WTC11 (cell line): Measurements from ENCODE around the gene PCYOX1L. TPM values are rescaled to one million over a fixed set of nuclear protein-coding genes. Genes with fewer than 3 reads are reported as not detected.

ENCODE experiments used
- ATAC-seq: fragments of 200-7000 bp; cut with Tn5 transposase; 2 replicates; pipeline ENCODE4 v1.10.0; 2021; ENCODE audit warnings: mild to moderate bottlenecking, moderate library complexity
- CTCF ChIA-PET: fragments of 300-600 bp; sonication (Branson Sonifier 250); formaldehyde crosslinking; loops from one replicate; lab custom pipeline; 2021; ENCODE audit warnings: antibody characterized with exemption; lab: Charles Lee
- POLR2A ChIA-PET: fragments of 350-600 bp; sonication (Branson Sonifier 250); formaldehyde crosslinking; loops from one replicate; lab custom pipeline; 2021; ENCODE audit warnings: antibody characterized with exemption; lab: Charles Lee
- DNase-seq: peaks from one replicate; pipeline ENCODE4 v3.0.0; 2021; ENCODE audit warnings: low spot score
- H3K27ac Mint-ChIP-seq: 2 replicates; pipeline ENCODE4 v1.8.0; 2021; ENCODE audit warnings: mixed read lengths
- H3K27me3 Mint-ChIP-seq: 2 replicates; pipeline ENCODE4 v1.8.0; 2021; ENCODE audit warnings: low read depth, mild to moderate bottlenecking, moderate library complexity, mixed read lengths
- H3K36me3 Mint-ChIP-seq: 2 replicates; pipeline ENCODE4 v1.8.0; 2021; ENCODE audit warnings: mixed read lengths
- H3K4me1 Mint-ChIP-seq: 2 replicates; pipeline ENCODE4 v1.8.0; 2022; ENCODE audit warnings: mixed read lengths
- H3K4me3 Mint-ChIP-seq: 2 replicates; pipeline ENCODE4 v1.8.0; 2021; ENCODE audit warnings: mild to moderate bottlenecking, moderate library complexity, mixed read lengths
- H3K9me3 Mint-ChIP-seq: 2 replicates; pipeline ENCODE4 v1.8.0; 2021; ENCODE audit warnings: mixed read lengths
- AR ChIP-seq: fragments of 250-450 bp; sonication (Bioruptor Pico); IDR thresholded peaks from 2 replicates; pipeline ENCODE4 v1.9.0; 2021; ENCODE audit warnings: mild to moderate bottlenecking
- ATF1 ChIP-seq: sonication (generic); formaldehyde crosslinking; IDR thresholded peaks from 2 replicates; pipeline ENCODE4 v1.8.1; 2023; ENCODE audit warnings: mild to moderate bottlenecking, moderate library complexity, missing genetic modification reagents
- CBFB ChIP-seq: sonication (generic); formaldehyde crosslinking; IDR thresholded peaks from 2 replicates; pipeline ENCODE4 v1.8.1; 2022; ENCODE audit warnings: mild to moderate bottlenecking, low read depth, missing genetic modification reagents
- E2F4 ChIP-seq: sonication (generic); formaldehyde crosslinking; IDR thresholded peaks from 2 replicates; pipeline ENCODE4 v1.8.1; 2022; ENCODE audit warnings: low read depth, mild to moderate bottlenecking, moderate library complexity, missing genetic modification reagents, borderline replicate concordance
- FOXK1 ChIP-seq: sonication (generic); formaldehyde crosslinking; IDR thresholded peaks from 2 replicates; pipeline ENCODE4 v1.8.0; 2022; ENCODE audit warnings: mild to moderate bottlenecking, moderate library complexity, missing genetic modification reagents
- GTF2I ChIP-seq: fragments of 250-450 bp; sonication (Bioruptor Pico); conservative IDR thresholded peaks from 2 replicates; pipeline ENCODE4 v1.4.0; 2021; ENCODE audit warnings: mild to moderate bottlenecking
- NFE2L1 ChIP-seq: sonication (generic); formaldehyde crosslinking; IDR thresholded peaks from 2 replicates; pipeline ENCODE4 v1.8.1; 2023; ENCODE audit warnings: missing genetic modification reagents
- OVOL2 ChIP-seq: fragments of 250-450 bp; sonication (Bioruptor Pico); IDR thresholded peaks from 2 replicates; pipeline ENCODE4 v1.9.0; 2021; ENCODE audit warnings: mild to moderate bottlenecking, borderline replicate concordance
- TEAD1 ChIP-seq: sonication (generic); formaldehyde crosslinking; IDR thresholded peaks from 2 replicates; pipeline ENCODE4 v1.8.0; 2022; ENCODE audit warnings: mild to moderate bottlenecking, missing genetic modification reagents
- TEAD4 ChIP-seq: sonication (generic); formaldehyde crosslinking; IDR thresholded peaks from 2 replicates; pipeline ENCODE4 v1.8.0; 2022; ENCODE audit warnings: mild to moderate bottlenecking, missing genetic modification reagents
- ZNF423 ChIP-seq: fragments of 250-450 bp; sonication (Bioruptor Pico); IDR thresholded peaks from 2 replicates; pipeline ENCODE4 v2.1.2; 2022; ENCODE audit warnings: mild to moderate bottlenecking, moderate library complexity
- total RNA-seq: library from RNA; stranded (reverse); gene quantifications from 3 replicates; pipeline ENCODE4 v1.2.3, GENCODE V29; 2021
- TF ChIP-seq, protein P1 (sequence below): sonication (generic); formaldehyde crosslinking; IDR thresholded peaks from 2 replicates; pipeline ENCODE4 v1.8.0; 2023; ENCODE audit warnings: missing genetic modification reagents, mild to moderate bottlenecking, borderline replicate concordance
- TF ChIP-seq, protein P2 (sequence below): fragments of 200-600 bp; IDR thresholded peaks from 2 replicates; pipeline ENCODE4 v1.8.0; 2022; ENCODE audit warnings: antibody characterized with exemption

Gene PCYOX1L
- total RNA-seq, 1 experiment from 2014 or later = 8.1 TPM

DNA sequence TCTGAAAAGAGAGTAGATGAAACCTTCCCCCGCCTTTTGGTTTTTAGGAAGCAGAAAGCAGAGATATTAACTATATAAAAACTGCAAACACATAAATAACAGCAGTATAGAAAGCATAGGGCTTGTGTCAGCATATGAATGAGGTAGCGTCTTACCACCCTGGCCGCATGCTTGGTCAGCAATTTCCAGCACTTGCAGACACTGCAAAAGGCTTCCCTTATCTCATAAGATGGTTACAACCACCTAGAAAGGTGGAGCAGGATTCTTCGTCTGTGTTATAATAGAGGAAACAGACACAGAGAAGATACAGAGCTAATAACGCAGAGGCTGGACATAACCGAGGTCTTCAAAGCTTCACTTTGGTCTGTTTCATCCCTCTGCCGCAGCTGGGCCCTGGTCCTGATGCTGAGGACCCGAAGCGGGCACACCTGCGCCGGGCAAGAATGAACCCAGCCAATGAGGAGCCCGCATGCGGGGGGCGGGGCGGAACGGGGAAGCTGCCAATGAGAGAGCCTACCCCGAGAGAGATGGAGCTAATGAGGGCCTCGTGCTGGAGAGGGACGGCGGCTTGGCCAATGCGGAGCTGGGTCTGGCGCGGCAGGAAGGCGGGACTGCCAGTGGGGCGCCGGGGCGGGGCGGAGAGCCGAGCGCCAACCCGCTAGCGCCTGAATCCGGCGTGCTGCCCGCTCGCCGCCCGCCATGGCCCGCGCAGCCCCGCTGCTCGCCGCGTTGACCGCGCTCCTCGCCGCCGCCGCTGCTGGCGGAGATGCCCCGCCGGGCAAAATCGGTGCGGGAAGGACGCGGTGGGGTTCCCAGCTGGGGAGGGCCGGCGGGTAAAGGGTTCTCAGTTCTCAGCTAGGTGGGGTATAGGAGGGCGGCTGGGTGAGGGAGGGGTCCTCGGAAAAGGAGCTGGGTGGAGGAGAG lies at the start of gene PCYOX1L (continued):
- TF ChIP-seq AR (no peak), TEAD4 (CRISPR knock-in tag) (no peak)

- no peaks in the 10 kb centered on the region for H3K36me3 Mint-ChIP-seq
- DNase-seq = no peak
- H3K27me3 Mint-ChIP-seq = no peaks in the 10 kb centered on the region; the same call in 1 of the 2 replicates
- no peaks in the 10 kb centered on the region for H3K9me3 Mint-ChIP-seq
- no peak overlapping the region for H3K4me3 Mint-ChIP-seq
- CTCF ChIA-PET = interaction anchor here (1.0 kb wide), 1 partner anchor 35 kb away, joined by 3 read pairs; no protein-coding TSS in a partner anchor
- peaks cover 18% of the 10 kb centered on the region for H3K4me1 Mint-ChIP-seq
- TF ChIP-seq, protein P1, sequence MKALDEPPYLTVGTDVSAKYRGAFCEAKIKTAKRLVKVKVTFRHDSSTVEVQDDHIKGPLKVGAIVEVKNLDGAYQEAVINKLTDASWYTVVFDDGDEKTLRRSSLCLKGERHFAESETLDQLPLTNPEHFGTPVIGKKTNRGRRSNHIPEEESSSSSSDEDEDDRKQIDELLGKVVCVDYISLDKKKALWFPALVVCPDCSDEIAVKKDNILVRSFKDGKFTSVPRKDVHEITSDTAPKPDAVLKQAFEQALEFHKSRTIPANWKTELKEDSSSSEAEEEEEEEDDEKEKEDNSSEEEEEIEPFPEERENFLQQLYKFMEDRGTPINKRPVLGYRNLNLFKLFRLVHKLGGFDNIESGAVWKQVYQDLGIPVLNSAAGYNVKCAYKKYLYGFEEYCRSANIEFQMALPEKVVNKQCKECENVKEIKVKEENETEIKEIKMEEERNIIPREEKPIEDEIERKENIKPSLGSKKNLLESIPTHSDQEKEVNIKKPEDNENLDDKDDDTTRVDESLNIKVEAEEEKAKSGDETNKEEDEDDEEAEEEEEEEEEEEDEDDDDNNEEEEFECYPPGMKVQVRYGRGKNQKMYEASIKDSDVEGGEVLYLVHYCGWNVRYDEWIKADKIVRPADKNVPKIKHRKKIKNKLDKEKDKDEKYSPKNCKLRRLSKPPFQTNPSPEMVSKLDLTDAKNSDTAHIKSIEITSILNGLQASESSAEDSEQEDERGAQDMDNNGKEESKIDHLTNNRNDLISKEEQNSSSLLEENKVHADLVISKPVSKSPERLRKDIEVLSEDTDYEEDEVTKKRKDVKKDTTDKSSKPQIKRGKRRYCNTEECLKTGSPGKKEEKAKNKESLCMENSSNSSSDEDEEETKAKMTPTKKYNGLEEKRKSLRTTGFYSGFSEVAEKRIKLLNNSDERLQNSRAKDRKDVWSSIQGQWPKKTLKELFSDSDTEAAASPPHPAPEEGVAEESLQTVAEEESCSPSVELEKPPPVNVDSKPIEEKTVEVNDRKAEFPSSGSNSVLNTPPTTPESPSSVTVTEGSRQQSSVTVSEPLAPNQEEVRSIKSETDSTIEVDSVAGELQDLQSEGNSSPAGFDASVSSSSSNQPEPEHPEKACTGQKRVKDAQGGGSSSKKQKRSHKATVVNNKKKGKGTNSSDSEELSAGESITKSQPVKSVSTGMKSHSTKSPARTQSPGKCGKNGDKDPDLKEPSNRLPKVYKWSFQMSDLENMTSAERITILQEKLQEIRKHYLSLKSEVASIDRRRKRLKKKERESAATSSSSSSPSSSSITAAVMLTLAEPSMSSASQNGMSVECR (CRISPR knock-in tag) = no peak
- TF ChIP-seq NFE2L1 (CRISPR knock-in tag) = no peak
- no peak for TF ChIP-seq TEAD4 (CRISPR knock-in tag)
- TF ChIP-seq ZNF423 (CRISPR knock-in tag) = no peak
- no peak for TF ChIP-seq FOXK1 (CRISPR knock-in tag)
- POLR2A ChIA-PET = no interaction called here
- no peak for ATAC-seq
- 0 out of 2 replicates have a peak overlapping the region, but pooled peaks have one; percentile 6 for H3K27ac Mint-ChIP-seq
These were observed 48.5 kb upstream of the PCYOX1L start for GRCh38 chr5:149309354-149309753.

GRCh38 chr5:149310488-149310887 lies 47.4 kb upstream of the PCYOX1L start:
- no peak for ATAC-seq
- peaks cover 18% of the 10 kb centered on the region for H3K4me1 Mint-ChIP-seq
- ChIA-PET POLR2A (no interaction called here), CTCF (interaction anchor here (1.0 to 1.3 kb wide), 4 partner anchors 9 to 71 kb away, joined by 3 to 5 read pairs (median 4); no protein-coding TSS in a partner anchor)
- no peaks in the 10 kb centered on the region for H3K9me3 Mint-ChIP-seq
- no peak overlapping the region for H3K27ac Mint-ChIP-seq
- H3K4me3 Mint-ChIP-seq = no peak overlapping the region
- no peaks in the 10 kb centered on the region for H3K36me3 Mint-ChIP-seq
- H3K27me3 Mint-ChIP-seq = no peaks in the 10 kb centered on the region; the same call in 1 of the 2 replicates
- DNase-seq = no peak
- TF ChIP-seq OVOL2 (CRISPR knock-in tag) (no peak), AR (no peak), E2F4 (CRISPR knock-in tag) (no peak), ATF1 (CRISPR knock-in tag) (no peak), CBFB (CRISPR knock-in tag) (no peak), GTF2I (no peak), NFE2L1 (CRISPR knock-in tag) (no peak), TEAD1 (CRISPR knock-in tag) (no peak)
- TF ChIP-seq, protein P2, sequence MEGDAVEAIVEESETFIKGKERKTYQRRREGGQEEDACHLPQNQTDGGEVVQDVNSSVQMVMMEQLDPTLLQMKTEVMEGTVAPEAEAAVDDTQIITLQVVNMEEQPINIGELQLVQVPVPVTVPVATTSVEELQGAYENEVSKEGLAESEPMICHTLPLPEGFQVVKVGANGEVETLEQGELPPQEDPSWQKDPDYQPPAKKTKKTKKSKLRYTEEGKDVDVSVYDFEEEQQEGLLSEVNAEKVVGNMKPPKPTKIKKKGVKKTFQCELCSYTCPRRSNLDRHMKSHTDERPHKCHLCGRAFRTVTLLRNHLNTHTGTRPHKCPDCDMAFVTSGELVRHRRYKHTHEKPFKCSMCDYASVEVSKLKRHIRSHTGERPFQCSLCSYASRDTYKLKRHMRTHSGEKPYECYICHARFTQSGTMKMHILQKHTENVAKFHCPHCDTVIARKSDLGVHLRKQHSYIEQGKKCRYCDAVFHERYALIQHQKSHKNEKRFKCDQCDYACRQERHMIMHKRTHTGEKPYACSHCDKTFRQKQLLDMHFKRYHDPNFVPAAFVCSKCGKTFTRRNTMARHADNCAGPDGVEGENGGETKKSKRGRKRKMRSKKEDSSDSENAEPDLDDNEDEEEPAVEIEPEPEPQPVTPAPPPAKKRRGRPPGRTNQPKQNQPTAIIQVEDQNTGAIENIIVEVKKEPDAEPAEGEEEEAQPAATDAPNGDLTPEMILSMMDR = no peak
